ENCODE data around the gene CFL2. TPM values are rescaled to one million over a fixed set of nuclear protein-coding genes. Genes with fewer than 3 reads are reported as not detected.

The CFL2 gene
- total RNA-seq, 1 experiment from 2014 or later = 41.9 TPM

GRCh38 chr14:34667007-34667406, 47.4 kb downstream of the CFL2 start:
- DNase-seq = no peak
- ChIA-PET CTCF (no interaction called here), POLR2A (no interaction called here)
- no peak for TF ChIP-seq CTCF (IDR thresholded peaks at IDR 0.05; ENCODE audit: insufficient read depth in 1 of 2, low read depth in 1 of 2, low read length in 1 of 2, severe bottlenecking in 1 of 2, unreplicated experiment in 1 of 2)
- no peaks in the 10 kb centered on the region for H3K4me1 ChIP-seq
- Mint-ChIP-seq H3K4me3 (ENCODE audit: unreplicated experiment) (no peak overlapping the region), H3K27me3 (ENCODE audit: insufficient read depth, unreplicated experiment) (no peaks in the 10 kb centered on the region), H3K4me1 (ENCODE audit: low read depth, unreplicated experiment) (no peaks in the 10 kb centered on the region), H3K36me3 (ENCODE audit: insufficient read depth, unreplicated experiment) (no peaks in the 10 kb centered on the region), H3K27ac (ENCODE audit: unreplicated experiment) (no peak overlapping the region), H3K9me3 (ENCODE audit: unreplicated experiment) (no peaks in the 10 kb centered on the region)
- H3K4me3 ChIP-seq (ENCODE audit: low read depth, low read length) = no peak overlapping the region
- H3K36me3 ChIP-seq (ENCODE audit: control insufficient read depth, insufficient read depth, low read length) = no peaks in the 10 kb centered on the region
- intact Hi-C loops (cut with micrococcal nuclease; ENCODE audit: unreplicated experiment) = no loop called here
- no peaks in the 10 kb centered on the region for H3K27me3 ChIP-seq (replicated peaks; ENCODE audit: control insufficient read depth, insufficient read depth, low read length)
- no TSS peak for BruUV-seq (replicated peaks)
- no peaks in the 10 kb centered on the region for H3K9me3 ChIP-seq

- Mint-ChIP-seq H3K9me3 (ENCODE audit: unreplicated experiment) (no peaks in the 10 kb centered on the region), H3K36me3 (ENCODE audit: insufficient read depth, unreplicated experiment) (no peaks in the 10 kb centered on the region), H3K4me3 (ENCODE audit: unreplicated experiment) (no peak overlapping the region), H3K27me3 (ENCODE audit: insufficient read depth, unreplicated experiment) (no peaks in the 10 kb centered on the region), H3K27ac (ENCODE audit: unreplicated experiment) (no peak overlapping the region), H3K4me1 (ENCODE audit: low read depth, unreplicated experiment) (no peaks in the 10 kb centered on the region)
- Histone ChIP-seq H3K4me3 (ENCODE audit: low read depth, low read length) (no peak overlapping the region), H3K36me3 (ENCODE audit: control insufficient read depth, insufficient read depth, low read length) (no peaks in the 10 kb centered on the region), H3K4me1 (no peaks in the 10 kb centered on the region), H3K27me3 (replicated peaks; ENCODE audit: control insufficient read depth, insufficient read depth, low read length) (no peaks in the 10 kb centered on the region), H3K9me3 (no peaks in the 10 kb centered on the region)
- POLR2A ChIA-PET = no interaction called here
- CTCF ChIA-PET = no interaction called here
- TF ChIP-seq CTCF (IDR thresholded peaks at IDR 0.05; ENCODE audit: insufficient read depth in 1 of 2, low read depth in 1 of 2, low read length in 1 of 2, severe bottlenecking in 1 of 2, unreplicated experiment in 1 of 2) = no peak
- DNase-seq = no peak
- BruUV-seq (replicated peaks) = no TSS peak
- intact Hi-C loops (cut with micrococcal nuclease; ENCODE audit: unreplicated experiment) = no loop called here
Measured at GRCh38 chr14:34665785-34666435, 48.5 kb downstream of the CFL2 start.

- H3K4me3 Mint-ChIP-seq (ENCODE audit: unreplicated experiment) = no peak overlapping the region
- no peak for DNase-seq
- Histone ChIP-seq H3K4me3 (ENCODE audit: low read depth, low read length) (no peak overlapping the region), H3K4me1 (peaks cover 6% of the 10 kb centered on the region; the same call in 1 of the 2 replicates), H3K27me3 (replicated peaks; ENCODE audit: control insufficient read depth, insufficient read depth, low read length) (no peaks in the 10 kb centered on the region), H3K9me3 (no peaks in the 10 kb centered on the region), H3K36me3 (ENCODE audit: control insufficient read depth, insufficient read depth, low read length) (no peaks in the 10 kb centered on the region)
- BruUV-seq (replicated peaks) = no TSS peak
- H3K4me1 Mint-ChIP-seq (ENCODE audit: low read depth, unreplicated experiment) = peaks cover 6% of the 10 kb centered on the region
- H3K9me3 Mint-ChIP-seq (ENCODE audit: unreplicated experiment) = no peaks in the 10 kb centered on the region
- POLR2A ChIA-PET = no interaction called here
- CTCF ChIA-PET = no interaction called here
- no peaks in the 10 kb centered on the region for H3K27me3 Mint-ChIP-seq (ENCODE audit: insufficient read depth, unreplicated experiment)
- H3K36me3 Mint-ChIP-seq (ENCODE audit: insufficient read depth, unreplicated experiment) = no peaks in the 10 kb centered on the region
- no peak overlapping the region for H3K27ac Mint-ChIP-seq (ENCODE audit: unreplicated experiment)
- no peak for TF ChIP-seq CTCF (IDR thresholded peaks at IDR 0.05; ENCODE audit: insufficient read depth in 1 of 2, low read depth in 1 of 2, low read length in 1 of 2, severe bottlenecking in 1 of 2, unreplicated experiment in 1 of 2)
- intact Hi-C loops (cut with micrococcal nuclease; ENCODE audit: unreplicated experiment) = no loop called here
Measured at GRCh38 chr14:34662561-34663088, 51.8 kb downstream of the CFL2 start.

Data from Caco-2 (cell line).